HG02759 (cell line): Measurements from ENCODE around the gene ADAMTSL5.

Experiments used
- ATAC-seq: cut with Tn5 transposase; IDR thresholded peaks from one replicate; pipeline ENCODE4 v1.9.1; 2021; ENCODE audit warnings: mild to moderate bottlenecking, moderate library complexity; ENCODE audit not compliant: unreplicated experiment

The ADAMTSL5 gene

DNA sequence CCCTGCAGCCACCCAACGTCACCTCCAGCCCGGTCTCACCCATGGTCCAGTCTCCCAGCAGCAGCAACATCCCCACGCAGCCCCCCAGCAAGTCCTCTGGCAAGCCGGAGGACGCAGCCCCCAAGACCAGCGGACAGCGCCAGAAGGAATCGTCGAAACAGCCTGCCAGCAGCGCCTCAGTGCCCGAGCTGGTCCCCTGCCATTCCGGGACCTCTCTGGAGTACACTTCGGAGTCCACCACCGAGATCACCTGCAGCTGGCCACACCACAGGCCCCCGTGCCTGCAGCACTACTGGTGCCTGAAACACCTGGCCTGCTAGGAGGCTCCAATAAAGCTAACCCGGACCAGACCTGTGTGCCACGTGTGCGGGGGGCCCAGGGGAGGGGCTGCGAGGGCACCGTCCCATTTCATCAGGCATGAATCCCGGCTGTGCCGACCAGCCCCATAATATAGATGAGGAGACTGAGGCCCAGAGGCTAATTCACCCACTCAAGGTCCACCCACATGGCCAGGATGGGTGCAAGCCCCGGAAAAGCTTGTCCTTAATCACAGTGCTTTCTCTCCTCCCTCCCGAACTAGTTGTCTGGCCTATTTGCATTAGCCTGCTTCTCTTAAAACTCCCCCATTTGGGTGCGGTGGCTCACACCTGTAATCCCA, 15.1 kb downstream of the ADAMTSL5 start:
- ATAC-seq = no peak

DNA sequence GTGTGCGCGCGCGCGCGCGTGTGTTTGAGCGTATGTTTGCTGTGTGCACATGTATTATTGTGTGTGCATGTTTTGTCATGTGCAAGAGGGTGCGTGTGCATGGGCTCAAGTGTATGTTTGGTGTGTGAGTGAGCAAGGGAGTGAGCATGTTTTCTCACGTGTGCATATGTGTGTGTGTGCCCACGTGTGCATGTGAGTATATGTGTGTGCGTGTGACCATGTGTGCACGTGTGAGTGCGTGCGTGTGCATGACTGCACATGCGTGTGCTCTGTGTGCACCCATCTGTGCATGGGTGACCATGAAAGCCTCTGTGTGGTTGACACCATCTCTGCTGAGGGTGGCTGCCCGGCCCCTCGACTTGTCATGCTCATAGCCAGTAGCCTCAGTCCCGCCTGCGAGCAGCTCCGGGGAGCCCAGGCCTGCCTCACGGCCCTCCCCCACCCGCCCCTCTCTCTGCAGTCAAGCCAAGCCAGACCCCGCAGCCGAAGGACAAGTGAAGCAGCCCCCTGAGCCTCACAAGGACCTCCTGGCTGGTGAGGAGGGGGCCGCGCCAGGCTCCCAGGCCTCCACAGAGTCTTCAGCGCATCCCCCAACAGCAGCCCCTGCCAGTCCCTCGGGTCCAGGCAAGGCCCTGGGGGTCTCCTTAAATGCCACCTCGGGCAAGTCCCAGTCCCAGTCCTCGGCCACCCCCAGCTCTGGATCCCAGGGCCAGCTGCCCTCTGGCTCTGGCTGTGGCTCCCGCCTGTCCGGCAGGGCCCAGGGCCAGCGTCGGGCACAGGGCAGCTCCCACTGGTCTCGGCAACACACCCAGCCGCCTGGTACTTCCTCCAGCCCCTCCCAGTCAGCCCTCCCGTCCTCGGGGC, 15.9 kb downstream of the ADAMTSL5 start:
- no peak for ATAC-seq

GRCh38 chr19:1495799-1496713, 16.8 kb downstream of the ADAMTSL5 start:
- no peak for ATAC-seq

DNA sequence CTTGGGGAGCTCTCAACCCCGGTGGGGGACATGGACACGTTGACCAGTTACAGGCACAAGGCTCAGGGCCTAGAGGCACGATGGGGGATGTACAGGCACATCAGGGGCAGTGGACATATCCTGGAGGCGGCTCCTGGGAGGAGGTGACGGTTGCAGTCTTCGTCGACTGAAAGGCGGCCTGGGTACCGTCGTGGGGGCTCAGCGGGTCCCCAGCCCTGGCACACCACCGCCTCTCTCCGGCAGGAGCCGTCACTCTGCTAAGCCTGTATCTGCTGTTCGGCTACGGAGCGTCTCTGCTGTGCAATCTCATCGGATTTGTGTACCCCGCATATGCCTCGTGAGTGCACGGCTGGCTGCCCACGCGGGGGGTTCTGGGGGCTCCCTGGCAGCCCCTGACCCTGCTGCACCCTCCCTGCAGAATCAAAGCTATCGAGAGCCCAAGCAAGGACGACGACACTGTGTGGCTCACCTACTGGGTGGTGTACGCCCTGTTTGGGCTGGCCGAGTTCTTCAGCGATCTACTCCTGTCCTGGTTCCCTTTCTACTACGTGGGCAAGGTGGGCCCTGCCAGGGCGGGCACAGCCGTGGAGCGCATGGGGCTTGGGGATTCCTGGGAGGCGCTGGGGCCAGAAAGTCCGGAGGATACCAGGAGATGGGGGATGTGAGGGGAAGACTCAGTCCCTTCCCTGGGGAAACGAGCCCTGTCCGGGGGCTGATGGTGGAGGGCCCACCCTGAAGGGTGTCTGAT, 17.6 kb downstream of the ADAMTSL5 start:
- ATAC-seq = no peak

- no peak for ATAC-seq
These were observed 18.6 kb downstream of the ADAMTSL5 start for GRCh38 chr19:1494115-1494815.

DNA sequence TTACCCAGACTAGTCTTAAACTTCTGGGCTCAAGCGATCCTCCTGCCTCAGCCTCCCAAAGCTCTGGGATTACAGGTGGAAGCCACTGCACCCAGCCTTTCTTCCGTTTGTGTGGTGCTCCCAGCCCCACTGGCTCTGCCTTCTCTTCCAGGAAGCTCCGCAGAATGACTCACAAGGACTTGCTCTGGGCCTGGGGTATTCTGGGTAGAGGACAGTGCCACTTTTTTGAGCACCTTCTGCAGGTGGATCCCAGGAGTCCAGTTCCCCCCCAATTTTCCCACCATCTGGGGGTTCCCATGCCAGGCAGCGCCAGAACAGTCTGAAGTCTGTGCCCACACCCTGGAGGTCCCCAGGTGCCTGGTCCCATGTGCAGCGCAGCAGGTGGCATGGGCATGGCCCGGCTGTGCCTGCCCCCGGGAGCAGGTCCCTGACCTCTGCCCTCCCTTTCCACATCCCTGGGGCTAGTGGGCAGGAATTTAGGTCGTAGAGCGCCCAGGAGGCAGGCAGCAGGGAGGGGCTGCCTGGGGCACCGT, 20.3 kb downstream of the ADAMTSL5 start:
- ATAC-seq = no peak

DNA sequence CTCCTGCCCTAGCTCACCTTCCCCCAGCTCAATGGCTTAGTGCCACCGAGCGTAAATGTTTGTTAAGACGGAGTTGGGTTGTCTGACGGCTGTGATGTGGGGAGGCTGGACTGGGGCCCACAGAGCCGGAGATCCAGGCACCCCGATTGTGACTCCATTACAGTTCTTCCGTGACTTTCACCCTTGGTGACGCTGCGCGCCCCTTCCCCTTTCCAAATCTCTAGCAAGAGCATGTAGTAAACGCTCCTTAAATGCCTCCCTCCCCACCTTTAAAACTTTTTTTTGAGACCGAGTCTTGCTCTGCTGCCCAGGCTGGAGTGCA, 21.0 kb downstream of the ADAMTSL5 start:
- no peak for ATAC-seq

DNA sequence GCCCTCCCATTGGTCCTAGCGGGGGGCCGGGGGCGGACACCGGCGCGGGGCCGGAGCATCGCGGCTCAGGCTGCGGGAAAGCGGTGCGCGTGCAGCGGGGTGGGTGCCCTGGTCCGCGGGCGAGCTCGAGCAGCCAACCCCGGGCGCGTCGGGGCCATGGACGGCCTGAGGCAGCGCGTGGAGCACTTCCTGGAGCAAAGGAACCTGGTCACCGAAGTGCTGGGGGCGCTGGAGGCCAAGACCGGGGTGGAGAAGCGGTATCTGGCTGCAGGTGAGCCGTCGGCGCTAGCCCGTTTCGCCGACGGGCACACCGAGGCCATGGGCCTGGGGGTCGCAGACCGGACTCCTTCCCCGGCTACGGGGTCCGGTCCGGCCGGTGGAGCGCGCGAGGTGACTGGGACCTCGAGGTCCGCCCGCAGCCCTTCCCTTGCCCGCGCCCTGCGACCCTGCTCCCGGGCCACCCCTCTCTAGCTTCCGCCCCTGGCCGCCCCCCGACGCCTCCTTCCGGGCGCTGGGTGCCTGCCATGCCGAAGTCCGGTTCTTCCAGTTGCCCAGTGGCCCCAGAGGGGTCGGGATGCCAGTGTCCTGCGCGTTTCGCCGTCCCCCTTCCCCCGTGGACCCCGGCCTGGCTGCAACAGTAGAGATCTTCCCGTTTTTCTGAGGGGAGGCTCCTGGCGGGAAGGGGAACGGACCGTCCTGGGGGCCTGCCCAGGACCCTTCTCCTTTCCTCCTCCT, 21.5 kb downstream of the ADAMTSL5 start, which contains the start of gene REEP6:
REEP6 (plus strand) TSS at position 68 of the 735 bp plus-strand sequence; CDS start at position 157, 89 bp downstream.
- no peak for ATAC-seq

- ATAC-seq = peak; percentile 83
These were observed 22.3 kb downstream of the ADAMTSL5 start, which contains the start of gene PCSK4 for GRCh38 chr19:1490311-1491113. Gene PCSK4 (minus strand): TSS chr19:1490350. CDS start chr19:1490346, 4 bp downstream.

GRCh38 chr19:1489463-1490310, 23.1 kb downstream of the ADAMTSL5 start:
- no peak for ATAC-seq

DNA sequence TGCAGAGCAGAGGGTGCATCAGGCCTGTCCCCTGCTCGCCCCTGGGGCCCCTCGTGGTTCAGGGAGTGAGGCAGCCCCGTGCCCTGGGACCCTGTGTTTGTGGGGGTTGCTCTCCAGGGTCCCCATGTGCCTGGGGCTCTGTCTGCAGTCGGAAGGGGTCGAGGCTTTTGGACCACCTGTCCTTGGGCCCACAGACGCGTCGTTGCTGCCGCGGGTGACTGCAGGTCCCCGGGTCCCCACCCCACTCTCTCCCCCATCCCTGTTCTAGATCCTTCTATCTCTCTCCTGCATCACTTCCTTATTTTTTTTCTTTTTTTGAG, 24.6 kb downstream of the ADAMTSL5 start:
- ATAC-seq = no peak

GRCh38 chr19:1487576-1488281, 25.1 kb downstream of the ADAMTSL5 start:
- ATAC-seq = no peak

GRCh38 chr19:1486720-1487575, 25.9 kb downstream of the ADAMTSL5 start:
- no peak for ATAC-seq

GRCh38 chr19:1483979-1484428, 28.8 kb downstream of the ADAMTSL5 start:
- ATAC-seq = no peak

GRCh38 chr19:1483131-1483978, 29.5 kb downstream of the ADAMTSL5 start:
- ATAC-seq = no peak
